Naive thymus-derived CD8-positive, alpha-beta T cell (primary cell): ENCODE results near the gene AMDHD2. TPM values are rescaled to one million over a fixed set of nuclear protein-coding genes. Genes with fewer than 3 reads are reported as not detected.
"Not testable (repeated sequence)": the region's sequence is repeated elsewhere in the genome, so short reads cannot be mapped to it uniquely, and the experiment has no call there.

Experiments
- ATAC-seq, 2 donors: fragments of 150-1000 bp; cut with Tn5 transposase in 1 of 2; sonication (Bioruptor Pico), chemical (Tn5 transposase) in 1 of 2; 1 replicate in 1 of 2; 2 replicates in 1 of 2; pipeline ENCODE4 v1.10.0; 2021; ENCODE audit warnings: mild to moderate bottlenecking in 2 of 2, moderate library complexity in 2 of 2
- POLR2A ChIA-PET: fragments of 350-600 bp; sonication (Branson Sonifier 250); formaldehyde crosslinking; loops from one replicate; lab custom pipeline; 2021; ENCODE audit warnings: antibody characterized with exemption; lab: Charles Lee
- DNase-seq, 10 donors: peaks; one replicate each; pipeline versions ENCODE4 v3.0.0 to v3.0.0-alpha.2; 2020 to 2022
- H3K27ac Mint-ChIP-seq, 10 donors: one replicate each; pipeline ENCODE4 v1.8.0; 2020 to 2022; ENCODE audit warnings: mild to moderate bottlenecking in 10 of 10, mixed read lengths in 10 of 10, moderate library complexity in 4 of 10, inconsistent platforms in 1 of 10
- H3K27me3 Mint-ChIP-seq, 5 donors: one replicate each; pipeline ENCODE4 v1.8.0; 2021 to 2022; ENCODE audit warnings: mixed read lengths in 5 of 5
- H3K36me3 Mint-ChIP-seq, 3 donors: one replicate each; pipeline ENCODE4 v1.8.0; 2020 to 2022; ENCODE audit warnings: mixed read lengths in 3 of 3, mild to moderate bottlenecking in 2 of 3, inconsistent platforms in 1 of 3
- H3K4me1 Mint-ChIP-seq, 4 donors: one replicate each; pipeline ENCODE4 v1.8.0; 2021 to 2022; ENCODE audit warnings: mixed read lengths in 4 of 4
- H3K4me3 Mint-ChIP-seq, 10 donors: one replicate each; pipeline ENCODE4 v1.8.0; 2020 to 2022; ENCODE audit warnings: mild to moderate bottlenecking in 10 of 10, mixed read lengths in 10 of 10, moderate library complexity in 6 of 10, inconsistent platforms in 1 of 10
- H3K9me3 Mint-ChIP-seq, 9 donors: one replicate each; pipeline ENCODE4 v1.8.0; 2020 to 2022; ENCODE audit warnings: mixed read lengths in 9 of 9, mild to moderate bottlenecking in 3 of 9, inconsistent platforms in 1 of 9, moderate library complexity in 1 of 9
- polyA plus RNA-seq, 3 donors: library from polyadenylated mRNA; unstranded; fragments of 300-500 nt; fragmentation: Illumina TruSeq; gene quantifications; one replicate each; pipeline ENCODE4 v1.2.3, GENCODE V29; 2021
- total RNA-seq, 8 experiments: library from RNA in 2 of 8; stranded (reverse) in 2 of 8; gene quantifications; one replicate each; pipeline ENCODE4 v1.2.3 and lab custom pipeline; 2021 to 2026

The AMDHD2 gene
- total and polyA plus RNA-seq, 5 experiments from 2014 or later: 15.2 to 107 (median 17.4) TPM

- H3K27ac Mint-ChIP-seq: no peak overlapping the region
- H3K4me1 Mint-ChIP-seq: peaks cover 9 to 42% (median 16%) of the 10 kb centered on the region in 4 donors
- peaks cover 0 to 31% (median 1%) of the 10 kb centered on the region in 3 donors for H3K36me3 Mint-ChIP-seq
- H3K4me3 Mint-ChIP-seq: no peak overlapping the region
- H3K27me3 Mint-ChIP-seq: peaks cover 0 to 3% (median 0%) of the 10 kb centered on the region in 5 donors
- POLR2A ChIA-PET: interaction anchor here (0.9 to 10.6 kb wide), 3 partner anchors 9 to 15 kb away, joined by 3 to 146 read pairs (median 3); partner anchors contain the start of genes AMDHD2, ATP6V0C and PDPK1
- ATAC-seq: no peak
- no peaks in the 10 kb centered on the region for H3K9me3 Mint-ChIP-seq
- no peak for DNase-seq
Measured at GRCh38 chr16:2528161-2529060, 8.2 kb downstream of the AMDHD2 start.

- peak overlapping the region in 3 of 10 donors; percentile 16 to 80 (median 35) for H3K27ac Mint-ChIP-seq
- peaks cover 10 to 33% (median 17%) of the 10 kb centered on the region in 4 donors for H3K4me1 Mint-ChIP-seq
- no peak for ATAC-seq
- POLR2A ChIA-PET: interaction anchor here (0.6 to 10.6 kb wide), 4 partner anchors 9 to 310 kb away, joined by 3 to 146 read pairs (median 4); partner anchors contain the start of genes AMDHD2, ATP6V0C and PDPK1
- DNase-seq: no peak
- peaks cover 0 to 25% (median 1%) of the 10 kb centered on the region in 3 donors for H3K36me3 Mint-ChIP-seq
- peaks cover 0 to 3% (median 0%) of the 10 kb centered on the region in 5 donors for H3K27me3 Mint-ChIP-seq
- H3K9me3 Mint-ChIP-seq: no peaks in the 10 kb centered on the region
- peak overlapping the region in 1 of 10 donors; percentile 95 for H3K4me3 Mint-ChIP-seq
Measured at GRCh38 chr16:2529061-2529931, 9.1 kb downstream of the AMDHD2 start.

GRCh38 chr16:2529961-2530628, 9.9 kb downstream of the AMDHD2 start:
- Mint-ChIP-seq H3K27me3 (peaks cover 0 to 3% (median 0%) of the 10 kb centered on the region in 5 donors), H3K36me3 (peaks cover 0 to 17% (median 1%) of the 10 kb centered on the region in 3 donors), H3K9me3 (no peaks in the 10 kb centered on the region), H3K4me3 (peak overlapping the region in 9 of 10 donors; percentile 10 to 95 (median 41)), H3K27ac (peak overlapping the region in 8 of 10 donors; percentile 16 to 80 (median 63)), H3K4me1 (peaks cover 9 to 26% (median 16%) of the 10 kb centered on the region in 4 donors)
- POLR2A ChIA-PET: interaction anchor here (1.6 to 10.6 kb wide), 3 partner anchors 8 to 17 kb away, joined by 3 to 146 read pairs (median 98); partner anchors contain the start of genes AMDHD2, ATP6V0C and PDPK1
- ATAC-seq: no peak
- no peak for DNase-seq

GRCh38 chr16:2530629-2531318, 10.6 kb downstream of the AMDHD2 start:
- DNase-seq (no peak), ATAC-seq (no peak)
- Mint-ChIP-seq H3K27ac (peak overlapping the region in 9 of 10 donors; percentile 92 to 100 (median 99)), H3K27me3 (peaks cover 0 to 3% (median 0%) of the 10 kb centered on the region in 5 donors), H3K4me1 (peaks cover 9 to 27% (median 18%) of the 10 kb centered on the region in 4 donors), H3K36me3 (peaks cover 0 to 12% (median 1%) of the 10 kb centered on the region in 3 donors), H3K9me3 (no peaks in the 10 kb centered on the region), H3K4me3 (peak overlapping the region; percentile 92 to 100 (median 96))
- POLR2A ChIA-PET: interaction anchor here (0.6 to 10.6 kb wide), 4 partner anchors 11 to 142 kb away, joined by 3 to 146 read pairs (median 50); partner anchors contain the start of genes AMDHD2 and ATP6V0C

GRCh38 chr16:2531371-2531695, 11.2 kb downstream of the AMDHD2 start, which contains the start of gene CEMP1:
Gene CEMP1, minus strand, starts transcription at chr16:2531408. Its CDS starts 335 bp downstream, at chr16:2531073.
- ATAC-seq (no peak), DNase-seq (no peak)
- POLR2A ChIA-PET: interaction anchor here (0.6 to 10.6 kb wide), 5 partner anchors 12 to 142 kb away, joined by 3 to 146 read pairs (median 4); partner anchors contain the start of genes AMDHD2 and ATP6V0C
- H3K9me3 Mint-ChIP-seq: no peaks in the 10 kb centered on the region
- peaks cover 0 to 3% (median 0%) of the 10 kb centered on the region in 5 donors for H3K27me3 Mint-ChIP-seq
- H3K36me3 Mint-ChIP-seq: peaks cover 0 to 7% (median 0%) of the 10 kb centered on the region in 3 donors
- H3K4me3 Mint-ChIP-seq: peak within 1 kb of the TSS; percentile 92 to 100 (median 96)
- H3K27ac Mint-ChIP-seq: peak within 1 kb of the TSS; percentile 92 to 100 (median 99)
- peaks cover 9 to 31% (median 19%) of the 10 kb centered on the region in 4 donors for H3K4me1 Mint-ChIP-seq

GRCh38 chr16:2531696-2532493, 11.7 kb downstream of the AMDHD2 start:
- DNase-seq (peak; percentile 89 to 98 (median 96)), ATAC-seq (peak; percentile 85 to 89)
- POLR2A ChIA-PET: interaction anchor here (0.6 to 10.6 kb wide), 16 partner anchors 8 to 1943 kb away, joined by 3 to 146 read pairs (median 4); partner anchors contain the start of genes AMDHD2, ATP6V0C, ELOB and PGP
- peaks cover 0 to 3% (median 0%) of the 10 kb centered on the region in 5 donors for H3K27me3 Mint-ChIP-seq
- no peaks in the 10 kb centered on the region for H3K9me3 Mint-ChIP-seq
- H3K27ac Mint-ChIP-seq: peak overlapping the region; percentile 92 to 100 (median 99)
- peak overlapping the region; percentile 92 to 100 (median 96) for H3K4me3 Mint-ChIP-seq
- peaks cover 0 to 4% (median 0%) of the 10 kb centered on the region in 3 donors for H3K36me3 Mint-ChIP-seq
- peaks cover 9 to 34% (median 23%) of the 10 kb centered on the region in 4 donors for H3K4me1 Mint-ChIP-seq

- ATAC-seq: peak; percentile 32 to 42
Measured at GRCh38 chr16:2532494-2533141, 12.4 kb downstream of the AMDHD2 start.

GRCh38 chr16:2533142-2533755, 13.1 kb downstream of the AMDHD2 start:
- H3K36me3 Mint-ChIP-seq, H3K27me3 Mint-ChIP-seq, DNase-seq, H3K9me3 Mint-ChIP-seq, ATAC-seq: not testable (repeated sequence)
- POLR2A ChIA-PET: interaction anchor here (0.6 to 10.6 kb wide), 12 partner anchors 9 to 1945 kb away, joined by 3 to 146 read pairs (median 4); partner anchors contain the start of genes AMDHD2, ATP6V0C, ELOB and PGP
- Mint-ChIP-seq H3K4me1 (peaks cover 9 to 39% (median 25%) of the 10 kb centered on the region in 4 donors), H3K27ac (peak overlapping the region; percentile 92 to 100 (median 99)), H3K4me3 (peak overlapping the region; percentile 92 to 100 (median 96))

More at GRCh38 chr16:2532494-2533141, 12.4 kb downstream of the AMDHD2 start:
- Mint-ChIP-seq H3K27me3 (peaks cover 0 to 3% (median 0%) of the 10 kb centered on the region in 5 donors), H3K27ac (peak overlapping the region; percentile 92 to 100 (median 99)), H3K4me1 (peaks cover 9 to 39% (median 25%) of the 10 kb centered on the region in 4 donors), H3K4me3 (peak overlapping the region; percentile 92 to 100 (median 96)), H3K36me3 (no peaks in the 10 kb centered on the region), H3K9me3 (no peaks in the 10 kb centered on the region)
- peak; percentile 45 to 82 (median 70) for DNase-seq
- POLR2A ChIA-PET: interaction anchor here (0.6 to 10.6 kb wide), 17 partner anchors 8 to 1944 kb away, joined by 3 to 146 read pairs (median 4); partner anchors contain the start of genes AMDHD2, ATP6V0C, ELOB and PGP

- DNase-seq: no peak
- peaks cover 11 to 42% (median 29%) of the 10 kb centered on the region in 4 donors for H3K4me1 Mint-ChIP-seq
- POLR2A ChIA-PET: interaction anchor here (4.0 to 10.6 kb wide), 2 partner anchors 14 to 20 kb away, joined by 98 to 146 read pairs; partner anchors contain the start of genes AMDHD2 and ATP6V0C
- no peaks in the 10 kb centered on the region for H3K36me3 Mint-ChIP-seq
- H3K4me3 Mint-ChIP-seq: peak overlapping the region; percentile 44 to 86 (median 64)
- no peaks in the 10 kb centered on the region for H3K9me3 Mint-ChIP-seq
- peaks cover 0 to 3% (median 0%) of the 10 kb centered on the region in 5 donors for H3K27me3 Mint-ChIP-seq
- ATAC-seq: no peak
- peak overlapping the region; percentile 59 to 92 (median 83) for H3K27ac Mint-ChIP-seq
Measured at GRCh38 chr16:2533912-2534311, 13.7 kb downstream of the AMDHD2 start.
